Natural killer cell (primary cell): ENCODE data around the gene HS6ST3. TPM values are rescaled to one million over a fixed set of nuclear protein-coding genes. Genes with fewer than 3 reads are reported as not detected.

Experiments
- ATAC-seq, 3 donors: fragments of 150-1000 bp in 2 of 3; fragments of 200-7000 bp in 1 of 3; cut with Tn5 transposase; 1 replicate in 1 of 3; 2 replicates in 2 of 3; pipeline ENCODE4 v1.10.0; 2021; ENCODE audit warnings: mild to moderate bottlenecking in 2 of 3, moderate library complexity in 2 of 3
- DNase-seq, 2 donors: peaks; one replicate each; pipeline versions ENCODE4 v3.0.0 to v3.0.0-alpha.2; 2013 to 2021; ENCODE audit warnings: mixed read lengths in 1 of 2
- H3K27ac ChIP-seq: one replicate; pipeline ENCODE4 v1.5.1; 2013; ENCODE audit warnings: mild to moderate bottlenecking, low read length
- H3K27me3 ChIP-seq: one replicate; pipeline ENCODE4 v1.6.1; 2013; ENCODE audit warnings: low read length; ENCODE audit not compliant: control insufficient read depth, insufficient read depth
- H3K36me3 ChIP-seq: one replicate; pipeline ENCODE4 v1.6.1; 2013; ENCODE audit warnings: low read length; ENCODE audit not compliant: control insufficient read depth, insufficient read depth
- H3K4me1 ChIP-seq: one replicate; pipeline ENCODE4 v1.6.1; 2013; ENCODE audit warnings: low read length; ENCODE audit not compliant: control insufficient read depth, insufficient read depth
- H3K4me3 ChIP-seq: one replicate; pipeline ENCODE4 v1.5.1; 2013; ENCODE audit warnings: low read length
- H3K9me3 ChIP-seq: one replicate; pipeline ENCODE4 v1.6.1; 2013; ENCODE audit warnings: low read length; ENCODE audit not compliant: control insufficient read depth, insufficient read depth
- H3K27ac Mint-ChIP-seq, 2 donors: one replicate each; pipeline ENCODE4 v1.8.0; 2022; ENCODE audit warnings: mild to moderate bottlenecking in 2 of 2, mixed read lengths in 2 of 2, moderate library complexity in 1 of 2
- H3K27me3 Mint-ChIP-seq, 2 donors: one replicate each; pipeline ENCODE4 v1.8.0; 2022; ENCODE audit warnings: low read depth in 2 of 2, mixed read lengths in 2 of 2
- H3K36me3 Mint-ChIP-seq: one replicate; pipeline ENCODE4 v1.8.0; 2022; ENCODE audit warnings: mixed read lengths
- H3K4me1 Mint-ChIP-seq, 2 donors: one replicate each; pipeline ENCODE4 v1.8.0; 2022; ENCODE audit warnings: mixed read lengths in 2 of 2
- H3K4me3 Mint-ChIP-seq: one replicate; pipeline ENCODE4 v1.8.0; 2022; ENCODE audit warnings: mild to moderate bottlenecking, moderate library complexity, mixed read lengths
- H3K9me3 Mint-ChIP-seq, 2 donors: one replicate each; pipeline ENCODE4 v1.8.0; 2022; ENCODE audit warnings: mixed read lengths in 2 of 2
- WGBS: methylation state at CpG from one replicate; pipeline ENCODE4 v1.1.7; 2013; ENCODE audit warnings: missing lambda C conversion rate; ENCODE audit not compliant: insufficient coverage; 5-methylcytosine and 5-hydroxymethylcytosine counted together
- intact Hi-C: fragments of 100-400 bp; cut with micrococcal nuclease; formaldehyde crosslinking; loops from one replicate; pipeline ENCODE4 v1.14.2; 2022
- total RNA-seq, 4 donors: library from RNA; stranded (reverse); fragments of 120-200 nt in 1 of 4; gene quantifications; one replicate each; pipeline versions ENCODE4 v1.2.3 to v1.2.4, GENCODE V29; 2013 to 2022
- TF ChIP-seq, protein P1 (sequence below): fragments of 200-600 bp; IDR thresholded peaks from one replicate; pipeline ENCODE4 v1.8.0; 2022; ENCODE audit warnings: antibody characterized with exemption

The HS6ST3 gene
- total RNA-seq, 3 donors from 2014 or later (not counting 1 experiment from before 2014, with no cell fraction given) = not detected

GRCh38 chr13:96850538-96851145, 760.7 kb downstream of the HS6ST3 start:
- Mint-ChIP-seq H3K9me3 (peaks cover 5 to 18% of the 10 kb centered on the region in 2 donors), H3K4me3 (no peak overlapping the region)

GRCh38 chr13:96851856-96852445, 762.0 kb downstream of the HS6ST3 start:
- ATAC-seq (no peak), DNase-seq (no peak)
- Mint-ChIP-seq H3K4me3 (no peak overlapping the region), H3K27ac (no peak overlapping the region), H3K4me1 (no peaks in the 10 kb centered on the region), H3K27me3 (no peaks in the 10 kb centered on the region), H3K9me3 (peaks cover under 1 to 11% of the 10 kb centered on the region in 2 donors), H3K36me3 (no peaks in the 10 kb centered on the region)
- TF ChIP-seq, protein P1, sequence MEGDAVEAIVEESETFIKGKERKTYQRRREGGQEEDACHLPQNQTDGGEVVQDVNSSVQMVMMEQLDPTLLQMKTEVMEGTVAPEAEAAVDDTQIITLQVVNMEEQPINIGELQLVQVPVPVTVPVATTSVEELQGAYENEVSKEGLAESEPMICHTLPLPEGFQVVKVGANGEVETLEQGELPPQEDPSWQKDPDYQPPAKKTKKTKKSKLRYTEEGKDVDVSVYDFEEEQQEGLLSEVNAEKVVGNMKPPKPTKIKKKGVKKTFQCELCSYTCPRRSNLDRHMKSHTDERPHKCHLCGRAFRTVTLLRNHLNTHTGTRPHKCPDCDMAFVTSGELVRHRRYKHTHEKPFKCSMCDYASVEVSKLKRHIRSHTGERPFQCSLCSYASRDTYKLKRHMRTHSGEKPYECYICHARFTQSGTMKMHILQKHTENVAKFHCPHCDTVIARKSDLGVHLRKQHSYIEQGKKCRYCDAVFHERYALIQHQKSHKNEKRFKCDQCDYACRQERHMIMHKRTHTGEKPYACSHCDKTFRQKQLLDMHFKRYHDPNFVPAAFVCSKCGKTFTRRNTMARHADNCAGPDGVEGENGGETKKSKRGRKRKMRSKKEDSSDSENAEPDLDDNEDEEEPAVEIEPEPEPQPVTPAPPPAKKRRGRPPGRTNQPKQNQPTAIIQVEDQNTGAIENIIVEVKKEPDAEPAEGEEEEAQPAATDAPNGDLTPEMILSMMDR = no peak
- 90% methylated on average over 8 of the region's 9 CpGs for WGBS
- Histone ChIP-seq H3K27me3 (no peaks in the 10 kb centered on the region), H3K27ac (no peak overlapping the region), H3K4me1 (no peaks in the 10 kb centered on the region), H3K36me3 (no peaks in the 10 kb centered on the region), H3K4me3 (no peak overlapping the region), H3K9me3 (no peaks in the 10 kb centered on the region)
- intact Hi-C loops = no loop called here

More at GRCh38 chr13:96850538-96851145, 760.7 kb downstream of the HS6ST3 start:
- DNase-seq (no peak), ATAC-seq (no peak)
- intact Hi-C loops = no loop called here
- Mint-ChIP-seq H3K36me3 (no peaks in the 10 kb centered on the region), H3K27me3 (no peaks in the 10 kb centered on the region), H3K4me1 (no peaks in the 10 kb centered on the region), H3K27ac (no peak overlapping the region)
- TF ChIP-seq, protein P1 = no peak
- Histone ChIP-seq H3K27ac (no peak overlapping the region), H3K4me3 (no peak overlapping the region), H3K36me3 (no peaks in the 10 kb centered on the region), H3K9me3 (no peaks in the 10 kb centered on the region), H3K4me1 (no peaks in the 10 kb centered on the region), H3K27me3 (no peaks in the 10 kb centered on the region)
- 89% methylated on average over 10 of the region's 10 CpGs for WGBS

DNA sequence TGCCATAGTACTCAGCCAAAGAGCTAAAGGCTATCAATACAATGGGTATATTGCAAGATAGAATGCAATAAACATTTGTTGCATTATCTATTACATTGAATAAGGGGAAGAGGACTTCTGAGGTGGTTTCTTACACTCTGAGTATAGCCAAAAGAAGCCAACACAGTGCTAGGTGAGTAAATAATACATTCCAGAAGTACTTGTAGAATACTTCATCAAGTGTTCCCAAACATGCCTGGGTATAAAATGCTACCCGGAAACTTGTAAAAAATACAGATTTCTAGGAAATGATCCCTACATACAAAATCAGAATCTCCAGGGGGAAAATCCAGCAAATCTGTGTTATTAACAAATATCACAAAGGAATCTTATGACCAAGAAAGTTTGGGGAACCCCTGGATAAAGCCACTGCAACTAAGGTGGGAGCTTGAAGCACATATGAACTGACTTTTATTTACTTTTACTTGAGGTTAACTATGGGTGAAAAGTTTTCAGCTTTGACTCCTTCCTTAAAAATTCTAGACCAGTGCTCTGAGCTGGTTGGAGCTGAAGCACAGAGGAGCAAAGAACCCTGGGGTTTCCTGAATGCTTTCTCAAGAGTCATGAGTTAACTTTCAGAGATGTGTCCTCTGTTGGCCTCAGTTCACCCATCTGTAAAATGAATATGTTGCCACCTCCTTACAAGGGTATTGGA, 768.4 kb downstream of the HS6ST3 start:
- no peak overlapping the region for H3K4me3 Mint-ChIP-seq
- no peaks in the 10 kb centered on the region for H3K9me3 ChIP-seq
- intact Hi-C loops = no loop called here
- ATAC-seq (no peak), DNase-seq (no peak)
- H3K27ac Mint-ChIP-seq = no peak overlapping the region
- no peaks in the 10 kb centered on the region for H3K4me1 Mint-ChIP-seq
- H3K4me1 ChIP-seq = no peaks in the 10 kb centered on the region
- H3K27me3 Mint-ChIP-seq = no peaks in the 10 kb centered on the region
- H3K36me3 ChIP-seq = no peaks in the 10 kb centered on the region
- no peak overlapping the region for H3K4me3 ChIP-seq
- WGBS = no CpG with 5 or more reads among the region's 1 CpG
- H3K9me3 Mint-ChIP-seq = peaks cover 3 to 8% of the 10 kb centered on the region in 2 donors
- no peaks in the 10 kb centered on the region for H3K36me3 Mint-ChIP-seq
- H3K27me3 ChIP-seq = no peaks in the 10 kb centered on the region
- TF ChIP-seq, protein P1 = no peak
- H3K27ac ChIP-seq = no peak overlapping the region
